KMS-11 (cell line): ENCODE results near the gene GPHN.

ENCODE experiments used
- H2AFZ ChIP-seq: fragments of 200-600 bp; sonication (generic); 2 replicates; pipeline ENCODE4 v1.6.1; 2016; ENCODE audit warnings: antibody characterized with exemption, mixed run types, low read depth
- H3K27ac ChIP-seq: fragments of 200-600 bp; sonication (generic); 2 replicates; pipeline ENCODE4 v1.6.1; 2016; ENCODE audit warnings: mild to moderate bottlenecking, mixed run types
- H3K27me3 ChIP-seq: fragments of 200-600 bp; sonication (generic); 2 replicates; pipeline ENCODE4 v1.6.1; 2017; ENCODE audit warnings: mild to moderate bottlenecking, low read depth, mixed run types, moderate library complexity; ENCODE audit not compliant: insufficient read depth
- H3K36me3 ChIP-seq: fragments of 200-600 bp; sonication (generic); 2 replicates; pipeline ENCODE4 v1.6.1; 2017; ENCODE audit warnings: mild to moderate bottlenecking, mixed run types; ENCODE audit not compliant: insufficient read depth
- H3K4me1 ChIP-seq: fragments of 200-600 bp; sonication (generic); 2 replicates; pipeline ENCODE4 v1.6.1; 2016; ENCODE audit warnings: mild to moderate bottlenecking, low read depth, mixed run types; ENCODE audit not compliant: poor library complexity, severe bottlenecking
- H3K4me2 ChIP-seq: fragments of 200-600 bp; sonication (generic); 2 replicates; pipeline ENCODE4 v1.7.0; 2016; ENCODE audit warnings: mild to moderate bottlenecking, mixed run types
- H3K4me3 ChIP-seq: fragments of 200-600 bp; sonication (generic); IDR thresholded peaks from 2 replicates; pipeline ENCODE4 v1.6.1; 2017; ENCODE audit warnings: low read depth, low read length, mixed read lengths; ENCODE audit not compliant: insufficient read depth
- H3K79me2 ChIP-seq: fragments of 200-600 bp; sonication (generic); 2 replicates; pipeline ENCODE4 v1.6.1; 2016; ENCODE audit warnings: low read depth, mixed run types; ENCODE audit not compliant: insufficient read depth
- H3K9ac ChIP-seq: fragments of 200-600 bp; sonication (generic); 2 replicates; pipeline ENCODE4 v1.6.1; 2016; ENCODE audit warnings: mild to moderate bottlenecking, mixed run types
- H4K20me1 ChIP-seq: fragments of 200-600 bp; sonication (generic); 2 replicates; pipeline ENCODE4 v1.6.1; 2016; ENCODE audit warnings: mild to moderate bottlenecking, mixed run types; ENCODE audit not compliant: insufficient read depth
- TF ChIP-seq, protein P1 (sequence below): fragments of 200-600 bp; sonication (generic); conservative IDR thresholded peaks from 2 replicates; pipeline ENCODE4 v1.6.1; 2017; ENCODE audit warnings: low read depth, mild to moderate bottlenecking, antibody characterized with exemption, low read length, moderate library complexity, mixed read lengths

The GPHN gene

DNA sequence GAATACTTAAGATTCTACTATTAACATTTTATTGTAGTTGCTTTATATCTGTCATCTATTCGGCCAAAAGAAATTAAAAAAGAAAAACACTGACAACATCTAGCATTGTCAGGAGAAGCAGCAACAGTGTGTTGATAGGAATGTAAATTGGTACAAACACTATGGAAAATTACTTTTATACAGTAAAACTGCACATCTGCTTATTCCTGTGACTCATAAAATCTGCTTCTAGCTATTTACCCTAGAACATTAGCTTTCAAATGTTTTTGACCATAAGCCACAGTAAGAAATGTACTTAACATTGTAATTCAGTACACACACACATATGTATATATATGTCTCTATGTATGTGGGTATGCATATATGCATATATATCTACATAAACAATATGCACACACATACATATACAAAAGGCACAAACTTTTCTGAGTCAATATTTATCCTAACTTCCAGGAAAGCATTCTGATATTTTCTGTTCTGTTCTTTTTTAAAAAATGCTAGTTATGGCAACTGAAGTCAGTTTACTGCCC lies 402.4 kb downstream of the GPHN start:
- Histone ChIP-seq H3K4me3 (no peak overlapping the region), H3K79me2 (no peaks in the 10 kb centered on the region), H3K9ac (no peak overlapping the region), H3K4me2 (no peak overlapping the region), H3K27me3 (no peaks in the 10 kb centered on the region), H2AFZ (no peak overlapping the region), H3K27ac (no peak overlapping the region), H3K36me3 (no peaks in the 10 kb centered on the region), H4K20me1 (no peaks in the 10 kb centered on the region), H3K4me1 (no peaks in the 10 kb centered on the region)
- TF ChIP-seq, protein P1, sequence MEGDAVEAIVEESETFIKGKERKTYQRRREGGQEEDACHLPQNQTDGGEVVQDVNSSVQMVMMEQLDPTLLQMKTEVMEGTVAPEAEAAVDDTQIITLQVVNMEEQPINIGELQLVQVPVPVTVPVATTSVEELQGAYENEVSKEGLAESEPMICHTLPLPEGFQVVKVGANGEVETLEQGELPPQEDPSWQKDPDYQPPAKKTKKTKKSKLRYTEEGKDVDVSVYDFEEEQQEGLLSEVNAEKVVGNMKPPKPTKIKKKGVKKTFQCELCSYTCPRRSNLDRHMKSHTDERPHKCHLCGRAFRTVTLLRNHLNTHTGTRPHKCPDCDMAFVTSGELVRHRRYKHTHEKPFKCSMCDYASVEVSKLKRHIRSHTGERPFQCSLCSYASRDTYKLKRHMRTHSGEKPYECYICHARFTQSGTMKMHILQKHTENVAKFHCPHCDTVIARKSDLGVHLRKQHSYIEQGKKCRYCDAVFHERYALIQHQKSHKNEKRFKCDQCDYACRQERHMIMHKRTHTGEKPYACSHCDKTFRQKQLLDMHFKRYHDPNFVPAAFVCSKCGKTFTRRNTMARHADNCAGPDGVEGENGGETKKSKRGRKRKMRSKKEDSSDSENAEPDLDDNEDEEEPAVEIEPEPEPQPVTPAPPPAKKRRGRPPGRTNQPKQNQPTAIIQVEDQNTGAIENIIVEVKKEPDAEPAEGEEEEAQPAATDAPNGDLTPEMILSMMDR: no peak

DNA sequence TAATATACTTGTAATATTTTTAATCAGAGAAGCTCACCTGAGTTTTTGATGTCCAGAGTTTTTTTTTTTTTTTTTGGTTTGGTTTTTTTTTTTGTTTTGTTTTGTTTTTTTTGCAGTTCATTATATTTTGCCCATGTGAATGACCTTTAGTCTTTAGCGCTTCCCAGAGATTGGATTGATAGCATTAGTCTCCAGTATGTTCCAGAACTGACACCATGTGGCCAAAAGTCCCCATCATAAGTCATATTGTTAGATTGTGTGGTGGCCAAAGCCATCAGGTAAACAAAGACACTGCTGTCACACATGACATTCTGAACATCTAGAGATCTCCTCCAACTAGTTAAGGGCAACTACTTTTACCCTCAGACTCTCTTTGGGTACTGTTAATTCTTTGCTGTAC lies 408.5 kb downstream of the GPHN start:
- Histone ChIP-seq H3K36me3 (no peaks in the 10 kb centered on the region), H3K4me1 (no peaks in the 10 kb centered on the region), H3K27me3 (no peaks in the 10 kb centered on the region), H3K4me3 (no peak overlapping the region), H3K4me2 (no peak overlapping the region), H3K27ac (no peak overlapping the region), H3K79me2 (no peaks in the 10 kb centered on the region), H3K9ac (no peak overlapping the region), H4K20me1 (no peaks in the 10 kb centered on the region), H2AFZ (no peak overlapping the region)
- TF ChIP-seq, protein P1: no peak

DNA sequence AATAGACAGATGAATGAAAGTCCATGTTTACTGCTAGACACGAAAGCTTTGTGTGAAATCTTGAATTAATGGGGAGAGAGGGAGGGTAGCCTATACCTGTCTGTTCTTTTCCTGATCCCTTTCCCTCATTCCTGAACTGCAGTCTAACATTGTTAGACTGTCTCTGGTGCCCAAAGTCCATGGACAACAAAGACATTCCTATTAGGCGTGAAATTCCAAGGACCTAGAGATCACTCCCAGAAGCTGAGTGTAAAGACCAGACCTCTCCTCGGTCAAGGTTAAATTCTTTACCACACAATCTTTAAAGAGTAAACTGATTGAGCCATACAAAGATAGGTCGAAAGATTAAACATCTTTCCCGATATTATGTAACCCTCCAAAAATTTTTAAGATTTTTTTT lies 410.6 kb downstream of the GPHN start:
- Histone ChIP-seq H3K79me2 (no peaks in the 10 kb centered on the region), H3K4me3 (no peak overlapping the region), H2AFZ (no peak overlapping the region), H4K20me1 (no peaks in the 10 kb centered on the region), H3K9ac (no peak overlapping the region), H3K27ac (no peak overlapping the region), H3K27me3 (no peaks in the 10 kb centered on the region), H3K4me2 (no peak overlapping the region), H3K4me1 (no peaks in the 10 kb centered on the region), H3K36me3 (no peaks in the 10 kb centered on the region)
- TF ChIP-seq, protein P1: no peak

DNA sequence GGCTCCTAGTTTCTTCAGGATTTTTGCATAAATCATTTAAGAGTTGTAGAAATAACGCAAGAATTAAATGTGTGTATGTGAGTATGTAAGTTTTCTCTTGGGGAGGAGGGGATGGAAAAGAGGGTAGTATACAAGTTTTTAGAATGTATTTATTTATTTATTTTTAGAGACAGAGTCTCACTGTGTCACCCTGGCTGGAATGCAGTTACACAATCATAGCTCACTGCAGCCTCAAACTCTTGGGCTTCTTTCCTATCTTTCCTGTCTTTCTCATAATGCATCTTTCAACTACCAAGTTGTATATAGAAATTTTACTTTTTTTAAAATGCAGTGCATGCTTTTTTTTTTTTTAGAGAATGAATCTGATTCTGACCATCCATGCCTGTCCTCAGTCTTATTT lies 412.2 kb downstream of the GPHN start:
- TF ChIP-seq, protein P1: no peak

GRCh38 chr14:66923251-66923650 lies 415.3 kb downstream of the GPHN start:
- Histone ChIP-seq H3K4me1 (no peaks in the 10 kb centered on the region), H3K27ac (no peak overlapping the region), H3K79me2 (no peaks in the 10 kb centered on the region), H3K36me3 (no peaks in the 10 kb centered on the region), H3K9ac (no peak overlapping the region), H2AFZ (no peak overlapping the region), H4K20me1 (no peaks in the 10 kb centered on the region), H3K27me3 (no peaks in the 10 kb centered on the region), H3K4me2 (no peak overlapping the region), H3K4me3 (no peak overlapping the region)
- TF ChIP-seq, protein P1: no peak

More for the DNA sequence above, 412.2 kb downstream of the GPHN start:
- Histone ChIP-seq H4K20me1 (no peaks in the 10 kb centered on the region), H3K27me3 (no peaks in the 10 kb centered on the region), H3K79me2 (no peaks in the 10 kb centered on the region), H3K36me3 (no peaks in the 10 kb centered on the region), H3K4me2 (no peak overlapping the region), H3K9ac (no peak overlapping the region), H3K27ac (no peak overlapping the region), H3K4me3 (no peak overlapping the region), H2AFZ (no peak overlapping the region), H3K4me1 (no peaks in the 10 kb centered on the region)
